NCI-H2081 treated with DMSO at 0.1 percent for 48 hours (cell line): ENCODE data around the gene SIX4.
A peak's percentile ranks its signal among the peaks of the same experiment; 100 is the strongest.
"Not testable (repeated sequence)": the region's sequence is repeated elsewhere in the genome, so short reads cannot be mapped to it uniquely, and the experiment has no call there.

Experiments used
- DNase-seq: peaks from one replicate; lab custom pipeline; 2025; lab: John Stamatoyannopoulos, UW

The SIX4 gene

DNA sequence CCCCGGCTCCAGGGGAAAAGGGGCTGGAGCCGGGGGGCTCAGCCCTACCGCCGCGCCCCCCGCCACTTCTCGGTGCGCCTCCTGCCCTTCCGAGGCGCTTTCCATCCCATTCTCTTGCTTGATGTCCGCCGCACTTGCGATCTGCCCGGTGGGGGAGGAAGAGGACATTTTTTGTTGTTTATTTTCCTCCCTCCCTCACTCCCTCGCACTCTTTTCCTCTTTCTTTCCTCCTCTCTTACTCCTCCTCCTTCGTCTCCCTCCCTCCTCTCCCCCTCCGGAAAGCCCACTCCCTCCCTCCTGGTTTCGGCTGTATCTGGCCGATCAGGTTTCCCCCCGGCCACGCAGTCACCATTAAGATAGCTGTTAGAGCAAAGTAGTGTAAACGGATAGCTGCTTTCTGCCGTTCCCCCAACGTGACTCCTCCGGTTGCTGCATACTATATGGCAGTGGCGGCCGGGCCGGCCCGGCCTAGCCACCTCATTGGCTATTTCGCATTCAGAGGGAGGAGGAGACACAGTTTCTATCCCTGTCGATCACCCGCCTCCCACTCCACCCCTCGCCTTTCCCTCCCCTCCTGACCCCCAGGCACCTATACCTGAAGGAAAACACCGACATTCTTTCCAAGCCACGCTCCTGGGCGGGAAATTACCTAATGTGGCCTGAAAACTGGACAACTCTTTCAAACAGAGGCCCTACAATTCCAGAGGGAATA lies at the start of gene SIX4:
Gene SIX4 (minus strand): TSS at position 445 of the 712 bp plus-strand sequence. CDS start 277 bp downstream, at position 168.
- peak; percentile 65 for DNase-seq

DNA sequence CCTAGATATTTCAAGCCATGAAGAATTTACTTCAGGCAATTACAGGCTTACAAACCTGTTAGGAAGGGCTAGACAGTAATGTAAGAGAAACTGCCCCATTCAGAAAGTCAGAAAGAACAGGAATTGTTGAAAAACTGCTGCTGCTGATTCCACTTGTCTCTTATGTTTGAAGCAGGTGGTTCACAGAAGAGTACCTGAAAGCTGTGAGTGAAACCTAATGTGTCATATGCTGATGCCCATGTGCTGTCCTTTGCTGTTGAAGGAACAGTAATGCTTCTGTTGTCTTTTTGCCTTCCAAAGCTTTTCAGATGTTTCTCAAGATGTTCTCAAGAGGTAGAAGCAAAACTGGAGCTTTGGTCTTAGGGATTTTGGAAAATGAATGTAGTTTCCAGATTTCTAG lies 49.4 kb upstream of the SIX4 start:
- DNase-seq = no peak

GRCh38 chr14:60771117-60771516 lies 47.0 kb upstream of the SIX4 start:
- no peak for DNase-seq

- DNase-seq = no peak
Observed at GRCh38 chr14:60768602-60769001, 44.5 kb upstream of the SIX4 start.

GRCh38 chr14:60760644-60761364 lies 36.7 kb upstream of the SIX4 start:
- DNase-seq = peak; percentile 45

- DNase-seq = no peak
Observed at GRCh38 chr14:60760209-60760608, 36.1 kb upstream of the SIX4 start.

- DNase-seq = no peak
Observed at GRCh38 chr14:60758885-60759284, 34.7 kb upstream of the SIX4 start.

- no peak for DNase-seq
Observed at GRCh38 chr14:60757567-60758002, 33.4 kb upstream of the SIX4 start.

DNA sequence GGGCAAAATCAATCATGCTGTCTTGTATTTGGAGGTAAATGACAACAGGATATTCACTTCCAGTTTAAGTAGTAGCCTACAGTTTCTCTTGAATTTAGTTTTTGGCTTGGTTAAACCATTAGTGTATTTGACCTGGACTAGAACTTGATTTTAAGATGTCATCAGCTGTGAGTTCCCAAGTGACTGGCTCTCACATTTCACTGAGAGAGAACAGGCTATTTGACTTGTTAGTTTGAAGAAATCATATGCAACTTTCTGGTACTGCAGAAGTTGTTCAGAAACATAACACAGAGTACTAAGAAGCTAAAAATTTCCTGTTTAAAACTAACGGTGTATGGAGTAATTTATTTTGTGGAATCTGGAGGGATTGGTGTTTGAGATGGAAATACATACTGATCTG lies 32.7 kb upstream of the SIX4 start:
- DNase-seq = no peak

DNA sequence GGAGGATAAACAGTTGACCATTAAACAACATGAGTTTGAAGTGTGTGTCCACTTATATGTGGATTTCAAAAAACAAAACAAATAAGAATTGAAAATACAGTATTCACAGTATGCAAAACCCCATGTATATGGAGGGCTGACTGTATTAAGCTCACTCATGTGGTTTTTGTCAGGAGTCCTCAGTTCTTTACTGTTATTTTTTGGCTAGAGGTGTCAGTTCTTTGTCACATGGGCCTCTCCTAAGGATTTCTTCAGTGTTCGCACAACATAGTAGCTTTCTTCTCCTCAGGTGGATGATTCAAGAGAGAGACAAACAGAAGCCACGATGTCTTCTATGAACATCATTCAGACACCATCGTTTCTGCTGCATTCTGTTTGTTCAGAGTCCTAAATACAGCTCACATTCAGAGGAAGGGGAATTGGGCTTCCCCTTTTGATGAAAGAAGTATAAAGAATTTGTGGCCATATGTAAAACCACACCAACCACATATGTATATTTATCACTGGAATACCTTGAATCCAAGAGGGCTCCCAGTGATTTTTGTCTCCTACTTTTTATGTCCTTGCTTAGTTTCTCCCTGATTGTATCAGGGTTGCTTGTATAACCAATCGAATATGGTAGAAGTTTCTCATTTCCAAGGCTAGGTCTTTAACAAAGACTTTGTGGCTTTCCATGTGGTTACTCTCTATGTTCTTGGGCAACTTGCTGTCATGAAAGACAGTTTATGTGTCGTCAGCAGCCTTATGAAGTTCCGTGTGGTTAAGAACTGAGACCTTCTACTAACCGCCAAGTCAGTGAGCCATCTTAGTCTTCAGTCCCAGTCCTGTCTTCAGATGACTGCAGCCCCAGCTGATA lies 29.3 kb upstream of the SIX4 start:
- no peak for DNase-seq

DNA sequence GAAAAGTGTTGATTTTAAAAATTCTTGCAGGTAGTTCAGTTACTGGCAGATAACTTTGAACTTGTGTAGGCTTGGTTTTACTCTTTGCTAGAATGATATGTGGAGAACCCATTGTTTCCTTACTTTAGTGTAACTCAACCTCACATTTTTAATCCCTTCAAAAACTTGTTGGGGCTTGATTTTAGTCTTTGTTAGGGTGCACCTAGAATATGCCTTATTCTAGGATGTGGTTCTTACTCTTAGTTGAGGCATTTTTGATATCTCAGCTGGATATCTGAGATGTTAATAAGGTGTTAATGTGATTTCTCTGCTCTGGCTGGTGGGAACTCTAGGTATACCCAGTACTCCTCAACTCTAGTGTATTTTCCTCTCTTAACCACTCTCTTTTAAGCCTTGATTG lies 20.4 kb upstream of the SIX4 start:
- DNase-seq = no peak

DNA sequence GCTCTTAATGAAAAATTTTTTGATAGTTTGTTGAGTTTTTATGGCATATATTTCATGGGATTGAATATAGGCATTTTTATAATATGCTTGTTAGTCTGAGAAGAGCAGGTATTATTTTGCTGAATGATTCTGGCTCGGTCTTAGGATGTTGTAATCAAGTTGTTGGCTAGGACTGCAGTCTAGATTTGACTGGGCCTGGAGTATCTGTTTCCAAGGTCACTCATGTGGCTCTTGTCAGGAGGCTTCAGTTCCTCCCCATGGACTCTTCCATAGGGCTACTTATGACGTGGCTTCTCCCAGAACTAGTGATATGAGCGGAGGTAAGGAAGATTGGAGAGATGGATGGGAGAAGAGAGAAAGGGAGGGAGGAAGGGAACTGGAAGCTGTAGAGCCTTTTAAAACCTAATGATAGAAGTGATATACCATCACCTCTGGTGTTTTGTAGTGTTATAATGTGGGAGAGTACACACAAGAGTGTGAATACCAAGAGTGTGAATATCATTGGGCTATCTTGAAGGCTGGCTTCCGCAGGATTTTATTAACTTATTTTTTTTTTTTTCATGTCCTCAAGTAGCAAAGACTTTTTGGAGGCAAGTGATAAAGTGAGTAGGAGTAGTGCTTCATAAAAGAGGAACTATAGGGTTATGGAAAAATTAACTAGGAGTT lies 14.8 kb upstream of the SIX4 start:
- no peak for DNase-seq

DNA sequence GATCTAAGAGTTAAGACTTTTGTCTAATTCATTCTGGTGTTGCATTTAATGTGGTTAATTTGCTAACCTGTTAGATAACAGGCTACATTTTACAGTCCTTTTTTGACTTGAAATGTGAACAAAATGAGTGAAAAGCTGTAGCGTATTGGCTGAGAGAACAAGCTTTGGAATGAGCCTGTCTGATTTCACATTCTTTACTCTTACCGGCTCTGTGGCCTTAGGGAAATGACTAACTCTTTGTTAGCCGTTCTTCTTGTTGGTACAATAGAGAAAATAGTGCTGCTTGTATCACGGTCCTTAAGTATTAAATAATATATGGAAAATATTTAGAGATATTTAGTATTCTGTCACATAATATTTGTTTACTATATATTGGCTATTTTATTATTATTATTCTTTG lies 12.3 kb upstream of the SIX4 start:
- DNase-seq = no peak

GRCh38 chr14:60735416-60735815 lies 11.3 kb upstream of the SIX4 start:
- no peak for DNase-seq

GRCh38 chr14:60734465-60735242 lies 10.5 kb upstream of the SIX4 start, which contains the start of gene MNAT1:
TSS of gene MNAT1 (plus strand) at chr14:60734761. CDS start at chr14:60734863, 102 bp downstream.
- peak; percentile 42 for DNase-seq

- no peak for DNase-seq
Observed at GRCh38 chr14:60732840-60733483, 8.8 kb upstream of the SIX4 start.

GRCh38 chr14:60731291-60731690 lies 7.1 kb upstream of the SIX4 start:
- DNase-seq = not testable (repeated sequence)

DNA sequence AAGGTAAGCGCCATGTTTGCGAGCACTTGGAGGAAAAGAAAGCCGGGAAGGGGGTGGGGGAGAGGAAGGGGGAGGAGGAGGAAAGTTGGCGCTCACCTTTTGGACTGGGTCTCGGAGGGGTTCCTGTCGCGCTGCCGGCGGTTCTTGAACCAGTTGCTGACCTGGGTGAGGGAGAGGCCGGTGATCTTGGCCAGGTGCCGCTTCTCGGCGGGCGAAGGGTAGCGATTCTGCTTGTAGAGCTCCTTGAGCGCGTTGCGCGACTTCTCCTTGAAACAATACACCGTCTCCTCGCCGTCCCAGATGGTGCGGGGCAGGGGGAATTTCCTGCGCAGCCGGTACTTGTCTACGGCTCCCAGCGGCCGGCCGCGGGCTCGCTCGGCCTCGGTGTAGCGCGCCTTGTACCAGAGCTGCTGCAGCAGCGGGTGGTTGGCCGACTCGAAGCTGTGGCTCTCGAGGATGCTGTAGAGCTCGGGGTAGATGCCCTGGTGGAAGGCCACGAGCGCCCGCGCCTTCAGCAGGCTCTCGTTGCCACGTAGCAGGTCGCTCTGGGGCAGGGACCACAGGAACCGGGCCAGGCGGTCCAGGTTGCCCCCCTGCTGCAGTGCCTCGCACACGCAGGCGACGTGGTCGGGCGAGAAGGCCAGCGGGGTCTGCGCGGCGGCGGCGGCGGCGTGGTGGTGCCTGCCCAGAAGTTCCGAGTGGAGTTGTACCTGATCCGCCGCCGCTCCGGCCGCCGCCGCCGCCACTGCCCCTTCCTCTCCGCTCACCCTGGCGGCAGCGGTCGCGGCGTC lies 840 bp downstream of the SIX4 start:
- no peak for DNase-seq

DNA sequence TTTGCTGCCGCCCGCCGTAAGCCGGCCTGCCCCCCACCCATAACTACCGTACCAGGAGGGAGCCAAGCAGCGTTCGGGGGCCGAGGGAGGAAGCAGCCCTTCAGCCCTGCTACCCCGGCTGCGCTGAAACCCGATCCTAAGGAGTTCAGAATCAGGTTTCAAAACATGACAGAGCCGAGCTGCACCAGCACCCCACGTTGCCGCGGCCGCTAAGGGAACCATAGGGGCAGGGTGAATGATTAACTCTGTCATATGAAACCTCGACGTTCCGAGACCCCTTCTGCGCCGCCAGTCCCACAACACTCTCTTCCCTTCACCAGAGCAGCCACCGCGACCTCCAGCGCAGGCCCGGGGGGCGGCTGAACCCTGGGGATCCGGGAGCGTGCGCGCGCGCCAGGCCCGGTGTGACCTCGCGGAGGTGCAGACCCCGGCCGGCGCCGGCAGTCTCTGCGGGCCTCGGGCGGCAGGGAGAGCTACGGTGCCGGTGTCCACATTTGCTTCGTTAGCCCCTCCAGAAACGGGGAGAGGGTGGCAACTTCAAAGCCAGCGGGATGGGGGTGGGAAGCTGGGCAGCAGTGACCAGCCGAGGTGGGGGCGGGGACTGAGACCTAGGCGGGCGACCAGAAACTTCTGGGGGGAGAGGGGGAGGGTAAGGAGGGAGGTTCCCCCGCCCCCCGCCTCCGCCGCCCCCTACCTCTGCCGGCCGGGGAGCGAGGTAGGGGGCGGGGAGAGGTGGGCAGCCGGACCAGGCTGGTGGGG lies 1.6 kb downstream of the SIX4 start:
- no peak for DNase-seq
